ENCODE results near the gene SLC5A6. TPM values are rescaled to one million over a fixed set of nuclear protein-coding genes. Genes with fewer than 3 reads are reported as not detected.

The SLC5A6 gene
- total RNA-seq, 120 experiments from 2014 or later, result 21.6 to 107 (median 39.0) TPM

Other genes with a start within 250 kb of the SLC5A6 start
- gene MAPRE3, start 241.6 kb downstream of the SLC5A6 start, total RNA-seq, result 100 to 1,000 TPM in 119 of 120 experiments, 10 to 100 TPM in 1; 97.4 to 247 (median 192) TPM
- 10 to 100 TPM; 30.6 to 65.3 (median 43.5) TPM for gene TMEM214, start 179.3 kb downstream of the SLC5A6 start, total RNA-seq
- 10 to 100 TPM; 11.3 to 22.7 (median 15.9) TPM for gene AGBL5, start 160.6 kb downstream of the SLC5A6 start, total RNA-seq
- gene OST4, start 140.6 kb downstream of the SLC5A6 start, total RNA-seq, result 100 to 1,000 TPM in 85 of 120 experiments, 10 to 100 TPM in 35; 62.3 to 158 (median 110) TPM
- gene EMILIN1, start 133.7 kb downstream of the SLC5A6 start, total RNA-seq, result 10 to 100 TPM in 23 of 120 experiments, 1 to 10 TPM in 97; 3.2 to 19.4 (median 7.4) TPM
- 10 to 100 TPM in 119 of 120 experiments, 1 to 10 TPM in 1; 8.0 to 24.7 (median 16.7) TPM for gene KHK, start 125.5 kb downstream of the SLC5A6 start, total RNA-seq
- 10 to 100 TPM; 16.0 to 66.6 (median 43.0) TPM for gene CGREF1, start 93.1 kb downstream of the SLC5A6 start, total RNA-seq
- 1 to 10 TPM in 118 of 120 experiments, under 1 TPM in 2; 0.83 to 8.1 (median 2.2) TPM for gene ABHD1, start 88.5 kb downstream of the SLC5A6 start, total RNA-seq
- 10 to 100 TPM; 25.2 to 52.0 (median 34.9) TPM for gene PREB, start 77.6 kb downstream of the SLC5A6 start, total RNA-seq
- not detected for gene PRR30, start 72.9 kb downstream of the SLC5A6 start, total RNA-seq
- under 1 TPM in 22 of 120 experiments, not detected in 98; 0.07 to 0.40 (median 0.11) TPM for gene TCF23, start 63.3 kb downstream of the SLC5A6 start, total RNA-seq
- gene ATRAID, start 227 bp downstream of the SLC5A6 start, total RNA-seq, result 10 to 100 TPM; 28.0 to 68.1 (median 45.4) TPM
- 10 to 100 TPM; 18.2 to 44.6 (median 27.8) TPM for gene CAD, start 5.1 kb upstream of the SLC5A6 start, total RNA-seq
- 10 to 100 TPM; 11.0 to 97.2 (median 48.3) TPM for gene SLC30A3, start 50.8 kb upstream of the SLC5A6 start, total RNA-seq
- 10 to 100 TPM in 26 of 120 experiments, 1 to 10 TPM in 94; 2.2 to 19.1 (median 7.4) TPM for gene DNAJC5G, start 63.2 kb upstream of the SLC5A6 start, total RNA-seq
- gene TRIM54, start 70.2 kb upstream of the SLC5A6 start, total RNA-seq, result 10 to 100 TPM in 37 of 120 experiments, 1 to 10 TPM in 83; 2.6 to 27.6 (median 9.0) TPM
- gene UCN, start 96.2 kb upstream of the SLC5A6 start, total RNA-seq, result 10 to 100 TPM in 45 of 120 experiments, 1 to 10 TPM in 75; 4.9 to 16.4 (median 9.2) TPM
- gene MPV17, start 110.8 kb upstream of the SLC5A6 start, total RNA-seq, result 100 to 1,000 TPM in 76 of 120 experiments, 10 to 100 TPM in 44; 78.1 to 133 (median 103) TPM
- gene GTF3C2, start 144.5 kb upstream of the SLC5A6 start, total RNA-seq, result 10 to 100 TPM; 37.3 to 76.0 (median 50.6) TPM
- gene EIF2B4, start 158.1 kb upstream of the SLC5A6 start, total RNA-seq, result 10 to 100 TPM; 24.0 to 55.0 (median 38.2) TPM
- 100 to 1,000 TPM in 9 of 120 experiments, 10 to 100 TPM in 111; 62.9 to 106 (median 87.8) TPM for gene SNX17, start 158.3 kb upstream of the SLC5A6 start, total RNA-seq
- gene ZNF513, start 168.5 kb upstream of the SLC5A6 start, total RNA-seq, result 10 to 100 TPM; 13.9 to 41.1 (median 20.6) TPM
- 10 to 100 TPM; 25.7 to 47.4 (median 35.7) TPM for gene PPM1G, start 197.3 kb upstream of the SLC5A6 start, total RNA-seq
- gene NRBP1, start 216.4 kb upstream of the SLC5A6 start, total RNA-seq, result 10 to 100 TPM; 61.5 to 97.0 (median 80.4) TPM
- 1 to 10 TPM in 107 of 120 experiments, under 1 TPM in 9, not detected in 4; 0.54 to 6.3 (median 2.2) TPM for gene KRTCAP3, start 230.1 kb upstream of the SLC5A6 start, total RNA-seq